CD4-positive, alpha-beta T cell treated with Interleukin-17A for 1 hour (primary cell): ENCODE measurements around the gene EFCAB9.

Experiments used
- DNase-seq: peaks from one replicate; pipeline ENCODE4 v3.0.0-alpha.2; 2020

Gene EFCAB9

GRCh38 chr5:172245046-172245445, 51.1 kb downstream of the EFCAB9 start:
- DNase-seq = no peak

- DNase-seq = no peak
Measured at GRCh38 chr5:172245703-172246125, 51.7 kb downstream of the EFCAB9 start.

GRCh38 chr5:172248637-172249036, 54.7 kb downstream of the EFCAB9 start:
- DNase-seq = no peak

DNA sequence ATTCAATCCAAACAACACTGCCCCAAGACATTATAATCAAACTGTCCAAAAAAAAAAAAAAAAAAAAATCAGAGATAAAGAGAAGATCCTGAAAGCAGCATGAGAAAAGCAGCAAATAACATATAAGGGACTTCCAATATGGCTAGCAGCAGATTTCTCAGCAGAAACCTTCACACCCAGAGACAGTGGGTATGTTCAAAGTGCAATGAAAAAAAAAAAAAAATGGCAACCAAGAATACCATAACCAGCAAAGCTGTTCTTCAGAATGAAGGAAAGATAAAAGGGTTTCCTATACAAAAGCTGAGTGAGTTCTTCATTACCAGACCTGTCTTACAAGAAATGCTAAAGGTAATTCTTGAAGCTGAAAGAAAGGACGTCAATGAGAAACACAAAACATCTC, 57.4 kb downstream of the EFCAB9 start:
- no peak for DNase-seq

- no peak for DNase-seq
Measured at GRCh38 chr5:172252501-172252900, 58.5 kb downstream of the EFCAB9 start.
